LNCAP (cell line): ENCODE measurements around the gene C1orf35.

Experiments used
- TF ChIP-seq, protein P1 (sequence below): fragments of 450-650 bp; IDR thresholded peaks from 2 replicates; pipeline ENCODE4 v1.5.1; 2017; ENCODE audit warnings: mild to moderate bottlenecking

C1orf35 gene

GRCh38 chr1:228107636-228108035, 4.5 kb upstream of the C1orf35 start:
- TF ChIP-seq, protein P1, sequence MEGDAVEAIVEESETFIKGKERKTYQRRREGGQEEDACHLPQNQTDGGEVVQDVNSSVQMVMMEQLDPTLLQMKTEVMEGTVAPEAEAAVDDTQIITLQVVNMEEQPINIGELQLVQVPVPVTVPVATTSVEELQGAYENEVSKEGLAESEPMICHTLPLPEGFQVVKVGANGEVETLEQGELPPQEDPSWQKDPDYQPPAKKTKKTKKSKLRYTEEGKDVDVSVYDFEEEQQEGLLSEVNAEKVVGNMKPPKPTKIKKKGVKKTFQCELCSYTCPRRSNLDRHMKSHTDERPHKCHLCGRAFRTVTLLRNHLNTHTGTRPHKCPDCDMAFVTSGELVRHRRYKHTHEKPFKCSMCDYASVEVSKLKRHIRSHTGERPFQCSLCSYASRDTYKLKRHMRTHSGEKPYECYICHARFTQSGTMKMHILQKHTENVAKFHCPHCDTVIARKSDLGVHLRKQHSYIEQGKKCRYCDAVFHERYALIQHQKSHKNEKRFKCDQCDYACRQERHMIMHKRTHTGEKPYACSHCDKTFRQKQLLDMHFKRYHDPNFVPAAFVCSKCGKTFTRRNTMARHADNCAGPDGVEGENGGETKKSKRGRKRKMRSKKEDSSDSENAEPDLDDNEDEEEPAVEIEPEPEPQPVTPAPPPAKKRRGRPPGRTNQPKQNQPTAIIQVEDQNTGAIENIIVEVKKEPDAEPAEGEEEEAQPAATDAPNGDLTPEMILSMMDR: no peak

DNA sequence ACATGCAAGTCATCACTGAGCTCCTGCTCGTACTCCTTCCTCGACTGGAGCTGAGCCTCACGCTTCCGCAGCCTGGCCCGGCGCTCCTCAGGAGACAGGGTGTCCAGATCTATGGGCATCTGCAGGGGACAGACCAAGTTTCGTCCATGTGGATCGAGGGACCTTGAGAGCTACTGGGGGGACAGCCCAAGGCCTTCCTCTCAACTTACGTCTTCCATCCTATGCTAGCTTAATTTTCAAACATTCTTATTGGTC, 3.6 kb upstream of the C1orf35 start:
- TF ChIP-seq, protein P1: no peak

- TF ChIP-seq, protein P1: no peak
Measured at GRCh38 chr1:228105996-228106799, 3.1 kb upstream of the C1orf35 start.

GRCh38 chr1:228105270-228105995, 2.3 kb upstream of the C1orf35 start:
- TF ChIP-seq, protein P1: no peak

GRCh38 chr1:228104526-228105269, 1.6 kb upstream of the C1orf35 start:
- TF ChIP-seq, protein P1: no peak

DNA sequence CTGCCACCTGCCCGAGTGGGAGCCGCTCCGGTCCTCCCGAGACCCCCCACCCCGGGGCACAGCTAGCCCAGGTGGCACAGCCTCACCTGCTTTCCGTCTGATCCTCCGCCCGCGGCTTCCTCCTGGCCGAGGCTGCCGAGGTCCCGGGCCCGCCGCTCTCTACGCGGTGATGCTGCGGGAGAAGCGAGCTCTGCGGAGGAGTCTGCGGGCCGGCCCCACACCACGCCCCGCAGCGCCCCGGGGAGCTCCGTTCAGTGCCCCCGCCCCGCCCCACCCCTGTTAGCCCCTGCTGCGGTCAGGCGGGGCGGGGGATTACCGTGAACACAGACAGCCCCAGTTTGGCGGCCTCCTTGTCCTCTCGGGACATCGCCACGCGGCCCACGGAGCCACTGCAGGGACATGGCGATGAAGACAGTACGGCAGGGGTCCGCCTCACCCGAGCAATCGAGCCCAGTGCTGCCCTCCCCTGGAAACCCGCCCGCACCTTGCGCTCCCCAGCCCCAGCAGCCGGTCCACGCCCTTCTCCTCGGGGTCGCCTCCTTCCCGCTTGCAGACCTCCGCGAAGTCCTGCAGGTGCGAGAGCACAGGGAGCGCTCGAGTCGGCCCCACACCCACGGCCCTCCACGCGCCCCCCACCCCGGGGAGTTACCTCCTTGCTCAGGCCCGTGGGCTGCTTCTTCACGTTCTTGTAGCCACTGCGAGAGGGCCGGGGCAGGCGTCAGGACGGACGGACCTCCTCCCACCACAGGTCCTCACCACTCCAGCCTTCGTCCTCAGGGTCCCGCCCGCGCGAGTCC, 933 bp downstream of the C1orf35 start:
- TF ChIP-seq, protein P1: peak; percentile 28; the same call in 1 of the 2 replicates

DNA sequence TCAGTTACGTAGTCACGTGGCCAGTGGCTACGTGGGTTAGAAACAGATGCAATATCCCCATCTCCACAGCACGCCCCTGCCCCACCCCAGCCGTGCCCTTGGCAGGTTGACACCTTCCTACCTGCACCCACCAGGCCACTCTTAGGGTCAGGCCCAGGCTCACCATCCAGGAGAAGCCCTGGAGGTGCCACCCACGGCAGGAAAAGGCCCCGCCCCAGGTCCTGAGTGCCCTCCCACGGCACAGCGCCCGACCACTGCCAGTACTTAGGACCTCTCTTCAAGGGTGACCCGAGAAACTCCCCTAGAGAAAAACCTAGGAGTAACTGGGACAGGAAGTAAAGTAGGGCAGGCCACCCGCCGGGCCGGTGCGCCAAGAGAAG, 1.5 kb downstream of the C1orf35 start:
- TF ChIP-seq, protein P1: no peak
